ENCODE results near the gene THRA.
A peak's percentile ranks its signal among the peaks of the same experiment; 100 is the strongest.
"Not testable (repeated sequence)": the region's sequence is repeated elsewhere in the genome, so short reads cannot be mapped to it uniquely, and the experiment has no call there.

Gene THRA

DNA sequence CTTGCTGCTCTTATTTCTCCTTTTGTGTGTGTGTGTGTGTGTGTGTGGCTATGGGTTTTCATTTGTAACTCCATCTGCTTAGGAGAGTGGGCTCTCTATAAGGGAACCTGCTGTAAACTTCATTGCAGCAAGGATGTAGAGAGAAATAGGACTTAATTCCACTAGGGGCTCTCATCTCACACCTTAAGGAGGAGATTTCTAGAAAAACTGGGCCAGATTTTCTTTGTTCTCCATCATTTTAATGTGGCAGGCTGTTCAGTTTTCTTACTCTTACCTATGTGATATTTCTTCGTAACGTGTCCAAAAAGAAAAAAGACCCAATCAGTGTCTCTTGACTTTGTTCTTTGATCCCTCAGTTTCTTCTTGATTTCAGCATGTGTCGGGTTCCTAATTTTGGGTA lies 73.1 kb downstream of the THRA start:
- no peak overlapping the region for H3K27ac ChIP-seq
- peaks cover 53% of the 10 kb centered on the region for H3K36me3 ChIP-seq (replicated peaks)
- no peak for DNase-seq
- no peak for TF ChIP-seq CTCF (IDR thresholded peaks at IDR 0.05; ENCODE audit: low read depth, low read length, missing control alignments)
- no peak overlapping the region for H3K4me3 ChIP-seq (ENCODE audit: low read depth, low read length)
- H3K27me3 ChIP-seq (replicated peaks), result no peaks in the 10 kb centered on the region
- in situ Hi-C loops (cut with HindIII; ENCODE audit: low pct_ligation_motif_present, low sequenced_read_pairs), result no loop called here

GRCh38 chr17:40139566-40140058 lies 76.8 kb downstream of the THRA start:
- peak overlapping the region; percentile 90 for H3K27ac ChIP-seq
- in situ Hi-C loops (cut with HindIII; ENCODE audit: low pct_ligation_motif_present, low sequenced_read_pairs), result no loop called here
- peaks cover 31% of the 10 kb centered on the region for H3K36me3 ChIP-seq (replicated peaks)
- TF ChIP-seq CTCF (IDR thresholded peaks at IDR 0.05; ENCODE audit: low read depth, low read length, missing control alignments), result no peak
- DNase-seq, result no peak
- peak overlapping the region; percentile 46 for H3K4me3 ChIP-seq (ENCODE audit: low read depth, low read length)
- H3K27me3 ChIP-seq (replicated peaks), result no peaks in the 10 kb centered on the region

DNA sequence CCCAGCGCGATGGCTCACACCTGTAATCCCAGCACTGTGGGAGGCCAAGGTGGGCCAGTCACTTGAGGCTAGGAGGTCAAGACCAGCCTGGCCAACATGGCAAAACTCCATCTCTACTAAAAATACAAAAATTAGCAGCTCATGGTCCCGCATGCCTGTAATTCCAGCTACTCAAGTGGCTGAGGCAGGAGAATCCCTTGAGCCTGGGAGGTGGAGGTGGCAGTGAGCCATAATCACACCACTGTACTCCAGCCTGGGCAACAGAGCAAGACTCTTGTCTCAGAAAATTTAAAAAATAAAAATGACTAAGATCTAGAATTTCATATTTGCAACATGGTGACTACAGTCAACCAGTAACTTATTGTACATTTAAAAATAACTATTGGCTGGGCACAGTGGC lies 80.4 kb downstream of the THRA start:
- in situ Hi-C loops (cut with HindIII; ENCODE audit: low pct_ligation_motif_present, low sequenced_read_pairs); H3K27ac ChIP-seq; DNase-seq; H3K4me3 ChIP-seq (ENCODE audit: low read depth, low read length); H3K27me3 ChIP-seq (replicated peaks): not testable (repeated sequence)
- H3K36me3 ChIP-seq (replicated peaks), result peaks cover 28% of the 10 kb centered on the region
